KOPT-K1 (cell line): ENCODE data around the gene TPSAB1.
"Not testable (repeated sequence)": the region's sequence is repeated elsewhere in the genome, so short reads cannot be mapped to it uniquely, and the experiment has no call there.

Experiments used
- H3K27ac ChIP-seq: fragments of 200-600 bp; sonication (generic); 2 replicates; pipeline ENCODE4 v1.5.1; 2016; ENCODE audit warnings: antibody characterized with exemption, mild to moderate bottlenecking, low read depth, low read length; ENCODE audit not compliant: poor library complexity, severe bottlenecking
- H3K36me3 ChIP-seq: fragments of 200-600 bp; sonication (generic); 2 replicates; pipeline ENCODE4 v1.5.1; 2017; ENCODE audit warnings: antibody characterized with exemption, mild to moderate bottlenecking, low read length, moderate library complexity; ENCODE audit not compliant: insufficient read depth
- H3K9me3 ChIP-seq: fragments of 200-600 bp; sonication (generic); 2 replicates; pipeline ENCODE4 v1.5.1; 2017; ENCODE audit warnings: antibody characterized with exemption, low read length, mild to moderate bottlenecking; ENCODE audit not compliant: insufficient read depth, poor library complexity, severe bottlenecking

Gene TPSAB1

GRCh38 chr16:1240436-1240835 lies at the start of gene TPSAB1:
Gene TPSAB1, plus strand, starts transcription at chr16:1240705. Its CDS starts 234 bp downstream, at chr16:1240939.
- H3K36me3 ChIP-seq, H3K27ac ChIP-seq, H3K9me3 ChIP-seq: not testable (repeated sequence)

- not testable (repeated sequence) for H3K36me3 ChIP-seq, H3K9me3 ChIP-seq, H3K27ac ChIP-seq
Measured at GRCh38 chr16:1190789-1191188, 49.7 kb upstream of the TPSAB1 start.

DNA sequence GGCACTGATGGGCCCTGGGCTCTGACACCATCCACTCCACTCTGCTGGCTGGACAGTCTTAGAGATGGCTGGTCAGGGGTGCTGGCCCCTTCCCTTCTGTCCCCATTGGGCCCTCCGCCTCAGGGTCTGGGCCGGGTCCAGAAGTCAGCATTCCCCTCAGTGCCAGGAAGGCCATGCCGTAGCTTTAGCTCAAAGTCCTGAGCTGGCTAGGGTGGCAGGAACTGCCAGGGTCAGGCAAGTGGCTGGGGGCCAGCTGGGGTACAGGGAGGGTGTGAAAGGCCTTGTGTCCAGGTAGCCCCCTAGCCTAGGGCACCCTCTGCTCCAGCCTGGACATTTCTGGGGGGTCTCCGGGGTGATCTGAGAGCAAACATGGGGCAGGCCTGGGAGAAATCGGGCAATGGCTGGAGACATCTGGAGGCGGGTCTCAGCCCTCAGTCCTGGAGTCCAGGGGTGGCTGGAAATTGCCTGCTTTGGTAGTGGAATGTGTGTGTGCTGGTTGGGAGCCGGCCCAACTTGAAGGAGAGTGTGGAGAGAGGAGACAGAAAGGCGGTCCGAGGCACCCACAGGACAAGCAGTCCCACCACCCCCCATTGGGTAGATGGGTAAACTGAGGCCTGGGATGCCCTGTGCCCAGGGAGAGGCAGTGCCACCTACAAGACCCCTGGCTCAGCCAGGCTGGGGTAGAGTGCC lies 48.0 kb upstream of the TPSAB1 start:
- Histone ChIP-seq H3K9me3 (no peaks in the 10 kb centered on the region), H3K36me3 (no peaks in the 10 kb centered on the region), H3K27ac (no peak overlapping the region)

GRCh38 chr16:1193143-1193824 lies 47.2 kb upstream of the TPSAB1 start:
- Histone ChIP-seq H3K36me3 (no peaks in the 10 kb centered on the region), H3K27ac (no peak overlapping the region), H3K9me3 (no peaks in the 10 kb centered on the region)

DNA sequence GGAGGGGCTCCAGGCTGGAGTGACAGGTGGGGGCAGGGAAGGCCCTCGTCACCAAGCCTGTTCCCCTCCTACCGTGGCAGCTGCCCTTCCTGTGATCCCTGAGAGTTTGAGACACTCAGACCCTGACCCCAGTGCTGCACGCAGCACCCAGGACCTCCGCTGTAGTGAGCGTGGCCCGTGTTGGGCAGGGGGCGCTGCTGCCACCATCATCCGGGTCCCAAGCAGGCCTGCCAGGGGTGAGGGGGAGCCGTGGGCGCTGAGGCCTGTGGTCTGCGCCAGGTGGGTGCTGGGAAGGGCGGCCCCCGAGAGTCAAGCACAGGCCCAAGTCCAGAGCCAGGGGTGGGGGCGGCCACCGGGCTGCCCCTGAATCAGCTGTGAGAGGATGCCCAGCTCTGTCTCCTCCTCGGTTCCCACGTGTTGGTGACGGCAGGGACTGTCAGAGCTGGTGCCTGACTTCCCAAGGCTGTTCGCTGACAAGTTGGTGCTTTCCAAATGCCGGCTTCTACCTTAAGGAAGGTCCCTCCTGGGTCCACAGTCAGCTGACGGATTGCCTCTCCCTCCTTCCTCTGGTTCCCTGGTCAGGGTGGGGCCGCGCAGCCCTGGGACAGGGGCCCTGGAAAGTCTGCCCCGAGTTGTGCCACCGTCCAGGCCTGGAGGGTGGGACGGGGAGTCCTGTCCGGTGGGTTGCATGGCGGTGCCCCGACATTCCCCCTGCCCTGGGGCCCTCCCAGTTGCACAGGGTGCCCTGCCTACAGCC lies 46.5 kb upstream of the TPSAB1 start:
- no peaks in the 10 kb centered on the region for H3K9me3 ChIP-seq
- H3K36me3 ChIP-seq, result no peaks in the 10 kb centered on the region
- H3K27ac ChIP-seq, result no peak overlapping the region

DNA sequence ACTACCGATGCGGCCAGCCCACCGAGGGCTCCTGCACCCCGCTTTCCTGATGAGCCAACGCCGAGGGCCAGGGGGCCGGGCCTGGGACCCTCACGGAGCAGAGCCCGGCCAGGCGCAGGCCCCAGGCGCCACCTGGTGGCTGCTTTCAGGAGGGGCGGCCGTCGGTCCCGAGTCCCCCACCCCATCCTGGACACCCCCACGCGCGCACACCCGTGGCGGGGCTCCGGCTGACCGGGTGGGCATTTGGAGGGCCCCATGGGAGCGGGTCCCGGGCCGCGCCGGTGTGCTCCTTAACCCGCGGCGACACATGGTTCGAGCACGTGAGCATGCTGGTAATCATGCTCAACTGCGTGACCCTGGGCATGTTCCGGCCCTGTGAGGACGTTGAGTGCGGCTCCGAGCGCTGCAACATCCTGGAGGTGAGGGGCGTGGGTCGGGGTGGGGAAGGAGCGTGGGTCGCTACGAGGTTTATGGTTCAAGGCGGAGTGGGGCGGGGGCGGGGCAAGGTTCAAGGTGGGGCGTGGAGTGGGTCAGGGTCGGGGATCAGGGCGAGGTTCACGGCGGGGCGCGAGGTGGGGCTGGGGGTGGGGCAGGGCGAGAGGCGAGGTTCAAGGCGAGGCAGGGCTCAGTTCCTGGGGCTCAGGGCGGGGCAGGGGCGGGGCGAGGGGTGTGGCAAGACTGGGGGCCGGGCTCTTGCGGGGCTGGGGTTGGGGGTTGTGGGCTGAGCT lies 45.7 kb upstream of the TPSAB1 start:
- Histone ChIP-seq H3K9me3 (no peaks in the 10 kb centered on the region), H3K36me3 (no peaks in the 10 kb centered on the region), H3K27ac (no peak overlapping the region)

GRCh38 chr16:1195393-1195666 lies 45.2 kb upstream of the TPSAB1 start:
- no peaks in the 10 kb centered on the region for H3K9me3 ChIP-seq
- H3K36me3 ChIP-seq, result no peaks in the 10 kb centered on the region
- no peak overlapping the region for H3K27ac ChIP-seq

DNA sequence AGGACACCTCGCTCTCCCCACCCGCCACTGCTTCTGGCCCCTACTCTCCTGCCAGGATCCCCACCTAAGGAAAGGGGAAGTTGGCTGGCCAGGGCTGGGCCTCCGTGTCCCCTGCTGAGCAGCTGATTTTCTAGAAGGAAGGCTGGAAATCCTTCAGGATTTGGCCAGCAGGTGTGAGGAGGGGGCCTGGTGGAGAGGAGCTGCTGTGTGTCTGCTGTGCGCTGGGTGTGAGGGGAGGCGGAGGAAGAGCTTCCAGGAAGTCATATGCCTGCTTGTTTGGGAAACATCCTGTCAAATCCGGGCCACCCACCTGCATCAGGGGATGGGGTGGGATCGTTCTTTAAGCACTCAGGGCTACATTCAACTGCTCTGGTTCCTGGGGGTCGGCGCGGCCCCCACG lies 44.0 kb upstream of the TPSAB1 start:
- no peaks in the 10 kb centered on the region for H3K9me3 ChIP-seq
- H3K27ac ChIP-seq, result no peak overlapping the region
- H3K36me3 ChIP-seq, result no peaks in the 10 kb centered on the region

- H3K9me3 ChIP-seq, result no peaks in the 10 kb centered on the region
- no peak overlapping the region for H3K27ac ChIP-seq
- H3K36me3 ChIP-seq, result no peaks in the 10 kb centered on the region
Measured at GRCh38 chr16:1197237-1197866, 43.2 kb upstream of the TPSAB1 start.

DNA sequence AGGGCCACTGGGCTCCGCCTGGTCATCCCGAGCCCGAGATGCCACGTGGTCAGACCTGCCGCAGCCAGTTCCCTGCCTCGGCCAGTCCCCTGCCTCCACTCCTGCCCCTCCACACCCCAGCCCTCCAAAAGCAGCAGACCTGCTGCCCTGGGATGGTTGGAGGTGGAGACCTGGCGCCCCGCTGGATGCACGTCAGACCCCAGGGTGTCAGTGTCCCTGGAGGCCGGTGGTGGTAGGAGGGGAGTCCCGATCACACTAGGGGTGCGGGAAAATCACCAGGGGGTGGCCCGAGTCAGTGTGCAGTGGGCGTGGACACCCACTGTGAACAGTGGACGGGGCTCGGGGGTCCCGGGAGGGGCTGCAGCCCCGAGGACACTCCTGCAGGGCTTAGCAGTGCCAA lies 42.3 kb upstream of the TPSAB1 start:
- Histone ChIP-seq H3K27ac (no peak overlapping the region), H3K9me3 (no peaks in the 10 kb centered on the region)

DNA sequence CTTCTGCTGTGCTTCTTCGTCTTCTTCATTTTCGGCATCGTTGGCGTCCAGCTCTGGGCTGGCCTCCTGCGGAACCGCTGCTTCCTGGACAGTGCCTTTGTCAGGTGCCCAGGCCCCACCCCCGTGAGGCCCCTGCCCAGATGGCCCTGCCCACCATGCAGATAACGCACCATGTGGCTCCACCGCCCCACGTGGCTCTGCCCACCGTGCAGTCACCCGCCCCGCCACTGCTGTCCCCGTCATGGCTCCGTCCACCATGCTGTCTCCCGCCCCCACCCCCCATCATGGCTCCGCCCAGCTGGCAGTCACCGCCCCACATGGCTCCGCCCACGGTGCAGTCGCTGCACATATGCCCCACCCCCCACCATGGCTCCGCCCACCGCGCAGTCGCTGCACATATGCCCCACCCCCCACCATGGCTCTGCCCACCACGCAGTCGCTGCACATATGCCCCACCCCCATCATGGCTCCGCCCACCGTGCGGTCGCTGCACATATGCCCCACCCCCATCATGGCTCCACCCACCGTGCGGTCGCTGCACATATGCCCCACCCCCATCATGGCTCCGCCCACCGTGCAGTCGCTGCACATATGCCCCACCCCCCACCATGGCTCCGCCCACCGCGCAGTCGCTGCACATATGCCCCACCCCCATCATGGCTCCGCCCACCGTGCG lies 41.7 kb upstream of the TPSAB1 start:
- H3K9me3 ChIP-seq, H3K36me3 ChIP-seq, H3K27ac ChIP-seq: not testable (repeated sequence)

More for the DNA sequence above, 42.3 kb upstream of the TPSAB1 start:
- no peaks in the 10 kb centered on the region for H3K36me3 ChIP-seq

DNA sequence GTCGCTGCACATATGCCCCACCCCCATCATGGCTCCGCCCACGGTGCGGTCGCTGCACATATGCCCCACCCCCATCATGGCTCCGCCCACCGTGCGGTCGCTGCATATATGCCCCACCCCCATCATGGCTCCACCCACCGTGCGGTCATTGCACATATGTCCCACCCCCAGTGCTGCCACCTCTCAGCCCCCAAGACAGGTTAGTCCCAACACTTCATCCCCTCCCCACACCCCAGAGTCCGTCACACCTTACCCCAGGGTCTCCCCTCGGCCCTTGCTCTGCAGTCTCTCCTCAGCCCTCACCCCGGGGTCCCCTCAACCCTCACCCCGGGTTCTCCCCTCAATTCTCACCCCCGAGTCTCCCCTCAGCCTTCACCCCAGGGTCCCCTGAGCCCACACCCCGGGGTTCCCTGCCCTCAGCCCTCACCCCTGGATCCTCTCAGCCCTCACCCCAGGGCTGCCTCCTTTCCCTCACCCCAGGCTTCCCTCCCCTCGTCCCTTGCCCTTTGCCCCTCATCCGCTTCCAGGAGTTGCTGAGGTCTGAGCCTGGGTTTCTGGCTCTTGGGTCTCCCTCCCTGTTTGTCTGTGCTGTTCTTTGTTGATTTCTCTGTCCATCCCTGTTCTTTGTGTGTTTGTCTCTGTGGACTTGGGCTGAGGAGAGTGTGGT lies 41.0 kb upstream of the TPSAB1 start:
- Histone ChIP-seq H3K9me3 (no peaks in the 10 kb centered on the region), H3K27ac (no peak overlapping the region), H3K36me3 (no peaks in the 10 kb centered on the region)

DNA sequence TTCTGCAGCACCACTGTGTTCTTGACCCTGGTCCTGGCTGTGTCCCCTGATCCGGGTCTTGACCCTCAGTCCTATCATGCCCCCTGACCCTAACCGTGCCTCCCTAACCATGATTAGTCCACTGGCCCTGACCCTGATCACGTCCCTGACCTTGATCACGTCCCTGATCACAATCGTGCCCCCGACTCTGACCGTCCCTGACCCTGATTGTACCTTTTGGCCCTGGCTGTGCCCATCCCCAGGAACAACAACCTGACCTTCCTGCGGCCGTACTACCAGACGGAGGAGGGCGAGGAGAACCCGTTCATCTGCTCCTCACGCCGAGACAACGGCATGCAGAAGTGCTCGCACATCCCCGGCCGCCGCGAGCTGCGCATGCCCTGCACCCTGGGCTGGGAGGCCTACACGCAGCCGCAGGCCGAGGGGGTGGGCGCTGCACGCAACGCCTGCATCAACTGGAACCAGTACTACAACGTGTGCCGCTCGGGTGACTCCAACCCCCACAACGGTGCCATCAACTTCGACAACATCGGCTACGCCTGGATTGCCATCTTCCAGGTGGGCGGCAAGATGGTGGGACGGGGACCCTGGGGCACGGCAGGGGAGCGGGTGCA lies 40.4 kb upstream of the TPSAB1 start:
- no peak overlapping the region for H3K27ac ChIP-seq
- no peaks in the 10 kb centered on the region for H3K9me3 ChIP-seq
- no peaks in the 10 kb centered on the region for H3K36me3 ChIP-seq

DNA sequence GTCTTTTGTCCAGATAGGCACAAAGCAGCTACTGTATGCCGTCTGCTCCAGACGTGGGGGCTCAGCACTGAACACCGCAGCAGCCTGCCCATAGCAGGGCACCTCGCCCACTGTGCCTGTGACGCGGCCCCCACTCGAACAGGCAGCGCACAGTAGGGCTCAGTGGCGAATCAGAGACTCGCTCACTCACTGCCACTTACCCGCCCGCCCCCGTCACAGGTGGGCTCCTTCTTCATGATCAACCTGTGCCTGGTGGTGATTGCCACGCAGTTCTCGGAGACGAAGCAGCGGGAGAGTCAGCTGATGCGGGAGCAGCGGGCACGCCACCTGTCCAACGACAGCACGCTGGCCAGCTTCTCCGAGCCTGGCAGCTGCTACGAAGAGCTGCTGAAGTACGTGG lies 39.1 kb upstream of the TPSAB1 start:
- H3K36me3 ChIP-seq, result no peaks in the 10 kb centered on the region
- H3K27ac ChIP-seq, result no peak overlapping the region
- H3K9me3 ChIP-seq, result no peaks in the 10 kb centered on the region
